Bronchial epithelial cell (primary cell): ENCODE results near the gene NCOA7. TPM values are rescaled to one million over a fixed set of nuclear protein-coding genes. Genes with fewer than 3 reads are reported as not detected.

Experiments
- DNase-seq: peaks from one replicate; pipeline ENCODE4 v3.0.0-alpha.2; 2010; ENCODE audit warnings: low read depth
- FAIRE-seq: peaks from 2 replicates; lab custom pipeline; 2011; peaks lifted over from hg19 to GRCh38; lab: Jason Lieb, UNC
- H3K27me3 ChIP-seq: 2 replicates; pipeline ENCODE4 v1.5.1; 2011; ENCODE audit warnings: low read length; ENCODE audit not compliant: control insufficient read depth, insufficient read depth
- H3K36me3 ChIP-seq: 2 replicates; pipeline ENCODE4 v1.5.1; 2011; ENCODE audit warnings: low read length; ENCODE audit not compliant: control insufficient read depth, insufficient read depth
- H3K4me3 ChIP-seq: 2 replicates; pipeline ENCODE4 v1.5.1; 2011; ENCODE audit warnings: mild to moderate bottlenecking, low read depth, low read length, control low read depth
- CTCF ChIP-seq: IDR thresholded peaks from 2 replicates; pipeline ENCODE4 v1.5.1; 2011; ENCODE audit warnings: mild to moderate bottlenecking, moderate library complexity, low read length, control low read depth, inconsistent platforms; ENCODE audit not compliant: insufficient read depth, severe bottlenecking
- total RNA-seq: library from RNA; depleted of rRNA; stranded (reverse); fragments of >200 nt; gene quantifications from 2 replicates; pipeline ENCODE4 v1.2.1, GENCODE V29; 2014

The NCOA7 gene
- total RNA-seq, 1 donor from 2014 or later: 39.0 TPM

GRCh38 chr6:125779924-125780539, 10.7 kb upstream of the NCOA7 start:
- Histone ChIP-seq H3K4me3 (peak overlapping the region; percentile 52), H3K27me3 (no peaks in the 10 kb centered on the region), H3K36me3 (peaks cover 2% of the 10 kb centered on the region)
- FAIRE-seq (no peak), DNase-seq (peak; percentile 90)
- no peak for TF ChIP-seq CTCF

- Histone ChIP-seq H3K27me3 (no peaks in the 10 kb centered on the region), H3K36me3 (peaks cover 2% of the 10 kb centered on the region), H3K4me3 (peak overlapping the region; percentile 52)
- DNase-seq (peak; percentile 81), FAIRE-seq (peak; percentile 7)
- no peak for TF ChIP-seq CTCF
Observed at GRCh38 chr6:125780540-125781313, 10.0 kb upstream of the NCOA7 start.

GRCh38 chr6:125781314-125781868, 9.4 kb upstream of the NCOA7 start:
- DNase-seq (no peak), FAIRE-seq (no peak)
- TF ChIP-seq CTCF: no peak
- Histone ChIP-seq H3K4me3 (peak overlapping the region; percentile 52), H3K36me3 (peaks cover 5% of the 10 kb centered on the region), H3K27me3 (no peaks in the 10 kb centered on the region)

GRCh38 chr6:125784365-125784764, 6.4 kb upstream of the NCOA7 start:
- no peak for TF ChIP-seq CTCF
- H3K27me3 ChIP-seq: no peaks in the 10 kb centered on the region
- DNase-seq: no peak
- no peak overlapping the region for H3K4me3 ChIP-seq
- no peak for FAIRE-seq
- peaks cover 6% of the 10 kb centered on the region for H3K36me3 ChIP-seq

- Histone ChIP-seq H3K27me3 (no peaks in the 10 kb centered on the region), H3K4me3 (no peak overlapping the region), H3K36me3 (peaks cover 6% of the 10 kb centered on the region)
- DNase-seq (no peak), FAIRE-seq (no peak)
- TF ChIP-seq CTCF: no peak
Observed at GRCh38 chr6:125787791-125788190, 3.0 kb upstream of the NCOA7 start.
